DND-41 (cell line): ENCODE results near the gene IFI27L2.
A peak's percentile ranks its signal among the peaks of the same experiment; 100 is the strongest.

Experiments
- ATAC-seq: fragments of 200-7000 bp; cut with Tn5 transposase; 3 replicates; pipeline ENCODE4 v1.9.1; 2021; ENCODE audit warnings: low read depth; ENCODE audit not compliant: insufficient read depth
- DNase-seq: peaks from one replicate; pipeline ENCODE4 v3.0.0-alpha.2; 2020
- H2AFZ ChIP-seq: 2 replicates; pipeline ENCODE4 v1.6.0; 2012; ENCODE audit warnings: low read depth, low read length
- H3K27ac ChIP-seq: 2 replicates; pipeline ENCODE4 v1.5.1; 2012; ENCODE audit warnings: low read length, inconsistent platforms
- H3K27me3 ChIP-seq: fragments of 200-600 bp; sonication (generic); 2 replicates; pipeline ENCODE4 v1.6.0; 2012; ENCODE audit warnings: low read length, mild to moderate bottlenecking, inconsistent platforms; ENCODE audit not compliant: insufficient read depth, poor library complexity
- H3K36me3 ChIP-seq: 2 replicates; pipeline ENCODE4 v1.5.1; 2012; ENCODE audit warnings: low read length, inconsistent platforms; ENCODE audit not compliant: insufficient read depth
- H3K4me1 ChIP-seq: 2 replicates; pipeline ENCODE4 v1.5.1; 2012; ENCODE audit warnings: mild to moderate bottlenecking, low read length; ENCODE audit not compliant: insufficient read depth
- H3K4me2 ChIP-seq: 2 replicates; pipeline ENCODE4 v1.6.0; 2012; ENCODE audit warnings: mild to moderate bottlenecking, moderate library complexity, low read length, inconsistent platforms; ENCODE audit not compliant: insufficient read depth
- H3K4me3 ChIP-seq, 2 experiments: fragments of 200-600 bp in 1 of 2; shearing (Covaris generic) in 1 of 2; 2 replicates each; pipeline ENCODE4 v1.5.1; 2012 to 2016; ENCODE audit warnings: inconsistent platforms in 2 of 2, low read length in 2 of 2, mild to moderate bottlenecking in 2 of 2, low read depth in 1 of 2, moderate library complexity in 1 of 2
- H3K79me2 ChIP-seq: 2 replicates; pipeline ENCODE4 v1.6.0; 2012; ENCODE audit warnings: low read length, inconsistent platforms; ENCODE audit not compliant: insufficient read depth
- H3K9ac ChIP-seq: 2 replicates; pipeline ENCODE4 v1.6.0; 2012; ENCODE audit warnings: low read depth, mild to moderate bottlenecking, inconsistent platforms, low read length, moderate library complexity
- H3K9me3 ChIP-seq: 2 replicates; pipeline ENCODE4 v1.5.1; 2012; ENCODE audit warnings: low read length, moderate library complexity, mild to moderate bottlenecking, inconsistent platforms; ENCODE audit not compliant: insufficient read depth, severe bottlenecking
- H4K20me1 ChIP-seq: 2 replicates; pipeline ENCODE4 v1.6.0; 2012; ENCODE audit warnings: low read length; ENCODE audit not compliant: insufficient read depth
- EZH2 ChIP-seq: IDR thresholded peaks from 3 replicates; pipeline ENCODE4 v1.6.1; 2012; ENCODE audit warnings: borderline replicate concordance, low read depth, mild to moderate bottlenecking, moderate library complexity, low read length, inconsistent platforms; ENCODE audit not compliant: severe bottlenecking
- TF ChIP-seq, protein P1 (sequence below): IDR thresholded peaks from 2 replicates; pipeline ENCODE4 v1.5.1; 2012; ENCODE audit warnings: borderline replicate concordance, low read length, moderate library complexity, mild to moderate bottlenecking; ENCODE audit not compliant: poor library complexity, severe bottlenecking; ENCODE audit errors: extremely low read depth

The IFI27L2 gene

DNA sequence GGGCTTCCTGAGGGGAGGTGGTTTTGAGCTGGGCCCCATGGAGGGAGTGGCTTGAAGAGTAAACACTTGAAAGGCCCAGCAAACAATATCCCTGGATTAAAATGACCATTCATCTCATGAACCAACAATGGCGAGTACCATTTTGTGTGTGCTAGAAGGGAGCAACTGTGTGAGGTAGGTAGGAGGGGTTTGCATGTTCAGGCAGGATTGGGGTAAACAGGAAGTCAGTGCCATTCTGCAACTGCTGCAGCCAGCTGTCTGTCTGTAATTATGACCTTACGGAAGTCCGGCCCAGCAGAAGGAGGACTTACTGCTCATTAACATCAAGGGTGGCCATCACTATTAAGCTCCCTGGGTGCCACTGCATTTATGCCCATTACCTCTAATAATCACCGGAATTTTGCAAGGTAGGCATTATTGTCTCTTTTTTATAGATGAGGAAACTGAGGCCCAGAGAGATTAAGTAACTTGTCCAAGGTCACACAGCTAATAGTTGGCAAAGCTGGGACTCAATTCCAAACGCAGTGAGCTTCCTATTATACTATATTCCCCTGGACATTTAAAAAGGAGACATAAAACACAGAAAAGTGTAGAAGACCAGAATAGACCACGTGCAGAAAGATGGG is 16.6 kb upstream of the IFI27L2 start:
- no peak overlapping the region for H3K9ac ChIP-seq
- peak overlapping the region; percentile 59; the same call in 1 of the 2 replicates for H2AFZ ChIP-seq
- no peak overlapping the region for H3K27ac ChIP-seq
- no peaks in the 10 kb centered on the region for H4K20me1 ChIP-seq
- H3K9me3 ChIP-seq: no peaks in the 10 kb centered on the region
- no peaks in the 10 kb centered on the region for H3K36me3 ChIP-seq
- H3K4me1 ChIP-seq: peaks cover 14% of the 10 kb centered on the region
- no peaks in the 10 kb centered on the region for H3K79me2 ChIP-seq
- peak; percentile 8 for DNase-seq
- no peaks in the 10 kb centered on the region for H3K27me3 ChIP-seq
- H3K4me2 ChIP-seq: no peak overlapping the region
- peak; percentile 54; the same call in 2 of the 3 replicates for ATAC-seq
- TF ChIP-seq, protein P1, sequence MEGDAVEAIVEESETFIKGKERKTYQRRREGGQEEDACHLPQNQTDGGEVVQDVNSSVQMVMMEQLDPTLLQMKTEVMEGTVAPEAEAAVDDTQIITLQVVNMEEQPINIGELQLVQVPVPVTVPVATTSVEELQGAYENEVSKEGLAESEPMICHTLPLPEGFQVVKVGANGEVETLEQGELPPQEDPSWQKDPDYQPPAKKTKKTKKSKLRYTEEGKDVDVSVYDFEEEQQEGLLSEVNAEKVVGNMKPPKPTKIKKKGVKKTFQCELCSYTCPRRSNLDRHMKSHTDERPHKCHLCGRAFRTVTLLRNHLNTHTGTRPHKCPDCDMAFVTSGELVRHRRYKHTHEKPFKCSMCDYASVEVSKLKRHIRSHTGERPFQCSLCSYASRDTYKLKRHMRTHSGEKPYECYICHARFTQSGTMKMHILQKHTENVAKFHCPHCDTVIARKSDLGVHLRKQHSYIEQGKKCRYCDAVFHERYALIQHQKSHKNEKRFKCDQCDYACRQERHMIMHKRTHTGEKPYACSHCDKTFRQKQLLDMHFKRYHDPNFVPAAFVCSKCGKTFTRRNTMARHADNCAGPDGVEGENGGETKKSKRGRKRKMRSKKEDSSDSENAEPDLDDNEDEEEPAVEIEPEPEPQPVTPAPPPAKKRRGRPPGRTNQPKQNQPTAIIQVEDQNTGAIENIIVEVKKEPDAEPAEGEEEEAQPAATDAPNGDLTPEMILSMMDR: no peak
- no peak for TF ChIP-seq EZH2
- no peak overlapping the region for H3K4me3 ChIP-seq

DNA sequence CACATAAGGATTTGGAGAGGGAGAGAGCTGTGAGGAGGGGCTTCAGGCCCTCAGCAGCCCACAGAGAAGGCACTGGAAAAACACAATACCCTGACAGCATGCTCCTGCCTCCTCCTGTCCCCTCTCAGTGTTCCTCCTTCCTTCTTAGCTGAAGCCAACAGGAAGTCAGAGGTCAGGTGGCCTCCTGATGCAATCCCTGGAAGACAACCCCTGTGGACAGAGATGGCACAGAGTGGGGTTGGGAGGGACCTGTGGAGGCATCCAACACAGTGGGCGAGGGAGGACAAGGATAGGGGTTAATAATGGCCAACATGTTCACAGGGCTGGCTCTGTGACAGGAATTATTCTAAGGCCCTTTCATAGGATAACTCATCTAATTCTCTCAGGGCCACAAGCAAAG is 15.4 kb upstream of the IFI27L2 start:
- H4K20me1 ChIP-seq: no peaks in the 10 kb centered on the region
- no peak for TF ChIP-seq EZH2
- TF ChIP-seq, protein P1: no peak
- no peaks in the 10 kb centered on the region for H3K79me2 ChIP-seq
- H3K4me2 ChIP-seq: no peak overlapping the region
- H3K27ac ChIP-seq: no peak overlapping the region
- H2AFZ ChIP-seq: peak overlapping the region; percentile 65
- peaks cover 14% of the 10 kb centered on the region for H3K4me1 ChIP-seq
- no peaks in the 10 kb centered on the region for H3K36me3 ChIP-seq
- H3K9ac ChIP-seq: no peak overlapping the region
- no peak overlapping the region for H3K4me3 ChIP-seq
- no peaks in the 10 kb centered on the region for H3K27me3 ChIP-seq
- ATAC-seq: peak; percentile 72; the same call in 2 of the 3 replicates
- DNase-seq: peak; percentile 18
- no peaks in the 10 kb centered on the region for H3K9me3 ChIP-seq

DNA sequence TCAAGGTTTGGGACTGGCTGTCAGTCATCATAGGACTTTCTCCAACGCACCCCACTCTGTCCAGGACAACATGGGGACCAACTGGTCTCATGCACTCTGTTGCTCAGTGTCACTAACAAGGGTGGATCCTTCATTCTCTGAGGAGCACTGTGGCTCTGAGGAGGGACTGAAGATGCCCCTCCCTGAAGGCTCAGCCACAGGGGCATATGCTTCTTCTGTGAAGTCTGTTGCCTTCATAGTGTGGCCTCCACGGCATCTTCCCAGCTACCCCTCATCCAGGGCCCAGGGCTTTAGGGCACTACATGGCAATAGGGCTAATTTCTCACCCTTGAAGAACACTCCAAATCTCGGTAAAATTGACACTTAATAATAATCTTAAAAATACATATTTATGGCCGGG is 14.3 kb upstream of the IFI27L2 start:
- no peak for ATAC-seq
- H3K79me2 ChIP-seq: no peaks in the 10 kb centered on the region
- TF ChIP-seq EZH2: no peak
- TF ChIP-seq, protein P1: no peak
- H3K9ac ChIP-seq: no peak overlapping the region
- H3K9me3 ChIP-seq: no peaks in the 10 kb centered on the region
- H3K27ac ChIP-seq: no peak overlapping the region
- H4K20me1 ChIP-seq: no peaks in the 10 kb centered on the region
- H3K4me1 ChIP-seq: peaks cover 14% of the 10 kb centered on the region
- no peak overlapping the region for H2AFZ ChIP-seq
- no peak for DNase-seq
- H3K4me3 ChIP-seq: no peak overlapping the region
- H3K36me3 ChIP-seq: no peaks in the 10 kb centered on the region
- no peaks in the 10 kb centered on the region for H3K27me3 ChIP-seq
- no peak overlapping the region for H3K4me2 ChIP-seq
